MCF 10A (cell line): ENCODE results near the gene PARD3. TPM values are rescaled to one million over a fixed set of nuclear protein-coding genes. Genes with fewer than 3 reads are reported as not detected.
A peak's percentile ranks its signal among the peaks of the same experiment; 100 is the strongest.
"Not testable (repeated sequence)": the region's sequence is repeated elsewhere in the genome, so short reads cannot be mapped to it uniquely, and the experiment has no call there.

Source experiments
- BruUV-seq: library from RNA; stranded (reverse); fragments of 400-500 nt; replicated peaks from 2 replicates; lab custom pipeline; 2021; lab: Mats Ljungman, UMichigan
- CTCF ChIA-PET: fragments of 300-600 bp; sonication (Branson Sonifier 250); formaldehyde crosslinking; extraction: SDS; loops from one replicate; lab custom pipeline; 2021; ENCODE audit warnings: antibody characterized with exemption, inconsistent platforms; lab: Yijun Ruan, JAX
- POLR2A ChIA-PET: fragments of 300-600, 350-650 bp; sonication (Branson Sonifier 250); formaldehyde crosslinking; extraction: SDS; loops from one replicate; lab custom pipeline; 2020; ENCODE audit warnings: antibody characterized with exemption, inconsistent platforms; lab: Yijun Ruan, JAX
- DNase-seq: peaks from one replicate; pipeline ENCODE4 v3.0.0-alpha.2; 2018; ENCODE audit not compliant: unreplicated experiment
- H3K27ac Mint-ChIP-seq: one replicate; pipeline ENCODE4 v1.8.0; 2022; ENCODE audit warnings: mild to moderate bottlenecking, low read depth, mixed read lengths; ENCODE audit not compliant: unreplicated experiment
- H3K27me3 Mint-ChIP-seq: one replicate; pipeline ENCODE4 v1.8.0; 2022; ENCODE audit warnings: mixed read lengths; ENCODE audit not compliant: insufficient read depth, unreplicated experiment
- H3K36me3 Mint-ChIP-seq: one replicate; pipeline ENCODE4 v1.8.0; 2022; ENCODE audit warnings: mild to moderate bottlenecking, moderate library complexity, mixed read lengths; ENCODE audit not compliant: insufficient read depth, unreplicated experiment
- H3K4me1 Mint-ChIP-seq: one replicate; pipeline ENCODE4 v1.8.0; 2022; ENCODE audit warnings: mixed read lengths; ENCODE audit not compliant: insufficient read depth, unreplicated experiment
- H3K4me3 Mint-ChIP-seq: one replicate; pipeline ENCODE4 v1.8.0; 2022; ENCODE audit warnings: mild to moderate bottlenecking, moderate library complexity, mixed read lengths; ENCODE audit not compliant: unreplicated experiment
- H3K9me3 Mint-ChIP-seq: one replicate; pipeline ENCODE4 v1.8.0; 2022; ENCODE audit warnings: mixed read lengths; ENCODE audit not compliant: unreplicated experiment
- intact Hi-C: fragments of 100-400 bp; cut with micrococcal nuclease; formaldehyde crosslinking; loops from 2 replicates; pipeline ENCODE4 v1.14.1; 2022
- total RNA-seq: library from RNA; stranded (reverse); gene quantifications from 2 replicates; pipeline ENCODE4 v1.2.3, GENCODE V29; 2022
- TF ChIP-seq, protein P1 (sequence below): fragments of 200-600 bp; IDR thresholded peaks from one replicate; pipeline ENCODE4 v1.8.0; 2022; ENCODE audit warnings: antibody characterized with exemption, mild to moderate bottlenecking; ENCODE audit not compliant: unreplicated experiment

The PARD3 gene
- total RNA-seq, 1 experiment from 2014 or later: 70.0 TPM

- Mint-ChIP-seq H3K4me1 (peaks cover 73% of the 10 kb centered on the region), H3K36me3 (peaks cover 13% of the 10 kb centered on the region), H3K4me3 (no peak overlapping the region), H3K9me3 (peaks cover 6% of the 10 kb centered on the region), H3K27ac (no peak overlapping the region), H3K27me3 (no peaks in the 10 kb centered on the region)
- TF ChIP-seq, protein P1, sequence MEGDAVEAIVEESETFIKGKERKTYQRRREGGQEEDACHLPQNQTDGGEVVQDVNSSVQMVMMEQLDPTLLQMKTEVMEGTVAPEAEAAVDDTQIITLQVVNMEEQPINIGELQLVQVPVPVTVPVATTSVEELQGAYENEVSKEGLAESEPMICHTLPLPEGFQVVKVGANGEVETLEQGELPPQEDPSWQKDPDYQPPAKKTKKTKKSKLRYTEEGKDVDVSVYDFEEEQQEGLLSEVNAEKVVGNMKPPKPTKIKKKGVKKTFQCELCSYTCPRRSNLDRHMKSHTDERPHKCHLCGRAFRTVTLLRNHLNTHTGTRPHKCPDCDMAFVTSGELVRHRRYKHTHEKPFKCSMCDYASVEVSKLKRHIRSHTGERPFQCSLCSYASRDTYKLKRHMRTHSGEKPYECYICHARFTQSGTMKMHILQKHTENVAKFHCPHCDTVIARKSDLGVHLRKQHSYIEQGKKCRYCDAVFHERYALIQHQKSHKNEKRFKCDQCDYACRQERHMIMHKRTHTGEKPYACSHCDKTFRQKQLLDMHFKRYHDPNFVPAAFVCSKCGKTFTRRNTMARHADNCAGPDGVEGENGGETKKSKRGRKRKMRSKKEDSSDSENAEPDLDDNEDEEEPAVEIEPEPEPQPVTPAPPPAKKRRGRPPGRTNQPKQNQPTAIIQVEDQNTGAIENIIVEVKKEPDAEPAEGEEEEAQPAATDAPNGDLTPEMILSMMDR: no peak
- no TSS peak for BruUV-seq
- DNase-seq: no peak
- intact Hi-C loops: no loop called here
- ChIA-PET POLR2A (interaction anchor here (1.0 to 2.0 kb wide), 2 partner anchors 9 to 45 kb away, joined by 3 to 5 read pairs; no protein-coding TSS in a partner anchor), CTCF (interaction anchor here (0.6 to 1.5 kb wide), 2 partner anchors 13 to 283 kb away, joined by 3 to 5 read pairs; no protein-coding TSS in a partner anchor)
These were observed 113.9 kb downstream of the PARD3 start for GRCh38 chr10:34701194-34701593.

DNA sequence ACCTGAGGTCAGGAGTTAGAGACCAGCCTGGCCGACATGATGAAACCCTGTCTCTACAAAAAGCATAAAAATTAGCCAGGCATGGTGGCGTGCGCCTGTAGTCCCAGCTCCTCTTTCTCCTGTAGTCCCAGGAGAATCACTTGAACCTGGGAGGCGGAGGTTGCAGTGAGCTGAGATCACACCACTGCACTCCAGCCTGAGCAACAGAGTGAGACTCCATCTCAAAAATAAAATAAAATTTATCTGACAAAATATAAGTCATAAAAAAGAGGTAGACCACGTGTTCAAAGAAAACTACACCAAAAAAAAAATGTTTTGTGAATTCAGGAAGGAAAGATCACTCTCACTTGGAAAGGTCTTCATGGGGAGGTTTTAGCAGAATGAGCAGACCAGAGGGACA lies 114.3 kb downstream of the PARD3 start:
- CTCF ChIA-PET: interaction anchor here (1.0 kb wide), 1 partner anchor 23 kb away, joined by 3 read pairs; no protein-coding TSS in a partner anchor
- H3K9me3 Mint-ChIP-seq, intact Hi-C loops, BruUV-seq, H3K27me3 Mint-ChIP-seq, H3K27ac Mint-ChIP-seq, H3K4me3 Mint-ChIP-seq, DNase-seq: not testable (repeated sequence)
- POLR2A ChIA-PET: interaction anchor here (2.0 kb wide), 1 partner anchor 10 kb away, joined by 5 read pairs; no protein-coding TSS in a partner anchor
- peaks cover 72% of the 10 kb centered on the region for H3K4me1 Mint-ChIP-seq
- H3K36me3 Mint-ChIP-seq: peaks cover 13% of the 10 kb centered on the region

DNA sequence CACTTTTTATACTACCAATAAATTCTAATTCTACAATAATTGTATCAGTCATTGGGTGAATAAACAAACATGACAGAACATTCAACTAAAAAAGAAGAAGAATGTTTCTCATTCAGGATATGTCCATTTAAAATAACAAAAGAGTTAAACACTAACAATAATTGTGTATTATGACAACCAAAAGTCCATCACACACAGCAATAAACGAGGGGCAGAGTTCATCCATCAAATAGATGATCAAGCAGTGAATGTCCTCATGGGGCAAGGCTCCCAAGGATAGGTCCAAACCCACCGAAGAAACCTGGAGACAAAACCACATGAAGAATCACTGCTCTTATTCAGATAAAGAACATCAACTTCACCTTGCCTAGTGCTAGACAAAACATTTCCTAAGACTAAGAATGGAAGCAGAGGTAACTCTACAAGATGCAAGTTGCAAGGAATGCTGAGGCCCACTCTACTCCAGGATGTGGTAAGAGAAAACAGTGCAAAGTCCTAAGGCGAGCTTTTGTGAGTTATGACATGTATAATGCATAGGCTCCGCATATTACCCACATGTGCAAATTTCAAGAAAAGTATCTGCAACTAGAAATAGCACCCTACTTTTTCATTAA lies 115.1 kb downstream of the PARD3 start:
- DNase-seq: no peak
- TF ChIP-seq, protein P1: no peak
- Mint-ChIP-seq H3K4me1 (peaks cover 67% of the 10 kb centered on the region), H3K27me3 (no peaks in the 10 kb centered on the region), H3K9me3 (peaks cover 6% of the 10 kb centered on the region), H3K36me3 (peaks cover 13% of the 10 kb centered on the region), H3K27ac (no peak overlapping the region), H3K4me3 (no peak overlapping the region)
- ChIA-PET POLR2A (interaction anchor here (0.6 to 2.0 kb wide), 4 partner anchors 11 to 295 kb away, joined by 3 to 5 read pairs (median 4); no protein-coding TSS in a partner anchor), CTCF (interaction anchor here (1.0 kb wide), 1 partner anchor 24 kb away, joined by 3 read pairs; no protein-coding TSS in a partner anchor)
- intact Hi-C loops: no loop called here
- BruUV-seq: no TSS peak

DNA sequence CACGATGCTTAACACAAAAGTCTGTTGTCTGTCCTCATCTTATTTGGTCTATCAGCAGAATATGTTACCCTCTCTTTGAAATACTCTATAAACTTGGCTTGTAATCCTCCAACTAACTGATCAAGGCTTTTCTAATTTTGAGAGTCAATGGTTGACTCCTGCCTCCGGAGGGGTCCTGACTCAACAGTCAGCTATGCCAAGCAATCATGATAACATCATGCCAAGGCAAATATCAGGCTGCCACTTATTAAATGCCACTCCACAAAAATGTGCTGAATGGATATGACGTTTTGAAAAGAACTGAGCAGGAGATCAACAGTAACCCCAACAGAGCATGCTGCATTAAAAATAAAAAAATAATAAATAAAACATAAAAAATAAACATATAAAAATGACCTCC lies 116.1 kb downstream of the PARD3 start:
- Mint-ChIP-seq H3K36me3 (peaks cover 13% of the 10 kb centered on the region), H3K4me1 (peaks cover 60% of the 10 kb centered on the region), H3K9me3 (peaks cover 6% of the 10 kb centered on the region), H3K4me3 (peak overlapping the region; percentile 12), H3K27me3 (no peaks in the 10 kb centered on the region), H3K27ac (no peak overlapping the region)
- TF ChIP-seq, protein P1: no peak
- BruUV-seq: no TSS peak
- intact Hi-C loops: no loop called here
- POLR2A ChIA-PET: interaction anchor here (0.6 to 1.4 kb wide), 4 partner anchors 10 to 48 kb away, joined by 3 to 5 read pairs (median 4); no protein-coding TSS in a partner anchor
- DNase-seq: peak; percentile 66
- CTCF ChIA-PET: no interaction called here
